Breast epithelium (tissue), 3 donors: Measurements from ENCODE around the gene GATC.

Experiments
- POLR2AphosphoS5 ChIP-seq, 3 donors: sonication (generic); formaldehyde crosslinking; IDR thresholded peaks; one replicate each; pipeline ENCODE4 v1.6.1; 2017; ENCODE audit warnings: antibody characterized with exemption in 3 of 3
- TF ChIP-seq, protein P1 (sequence below), 3 donors: fragments of 450-650 bp; IDR thresholded peaks; one replicate each; pipeline ENCODE4 v1.5.1; 2016 to 2017; ENCODE audit warnings: antibody characterized with exemption in 3 of 3, mild to moderate bottlenecking in 3 of 3, moderate library complexity in 3 of 3

DNA sequence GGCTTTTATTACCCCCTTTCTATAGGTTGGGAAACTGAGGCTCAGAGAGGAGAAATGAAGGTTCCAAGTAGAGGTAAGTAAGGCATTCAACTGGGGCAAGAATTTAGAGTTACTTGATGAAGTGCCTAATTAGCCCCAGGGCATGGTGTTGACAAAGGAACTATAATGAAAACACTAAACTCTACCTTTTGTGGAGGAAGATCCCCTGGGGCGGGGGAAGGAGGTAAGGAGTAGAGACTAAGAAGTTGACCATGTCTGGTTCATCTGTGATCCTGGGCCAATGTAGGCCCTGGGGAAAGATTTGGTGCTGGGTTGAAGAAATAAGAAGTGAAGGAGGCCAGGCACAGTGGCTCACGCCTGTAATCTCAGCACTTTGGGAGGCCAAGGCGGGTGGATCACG is 24.5 kb upstream of the GATC start:
- TF ChIP-seq, protein P1, sequence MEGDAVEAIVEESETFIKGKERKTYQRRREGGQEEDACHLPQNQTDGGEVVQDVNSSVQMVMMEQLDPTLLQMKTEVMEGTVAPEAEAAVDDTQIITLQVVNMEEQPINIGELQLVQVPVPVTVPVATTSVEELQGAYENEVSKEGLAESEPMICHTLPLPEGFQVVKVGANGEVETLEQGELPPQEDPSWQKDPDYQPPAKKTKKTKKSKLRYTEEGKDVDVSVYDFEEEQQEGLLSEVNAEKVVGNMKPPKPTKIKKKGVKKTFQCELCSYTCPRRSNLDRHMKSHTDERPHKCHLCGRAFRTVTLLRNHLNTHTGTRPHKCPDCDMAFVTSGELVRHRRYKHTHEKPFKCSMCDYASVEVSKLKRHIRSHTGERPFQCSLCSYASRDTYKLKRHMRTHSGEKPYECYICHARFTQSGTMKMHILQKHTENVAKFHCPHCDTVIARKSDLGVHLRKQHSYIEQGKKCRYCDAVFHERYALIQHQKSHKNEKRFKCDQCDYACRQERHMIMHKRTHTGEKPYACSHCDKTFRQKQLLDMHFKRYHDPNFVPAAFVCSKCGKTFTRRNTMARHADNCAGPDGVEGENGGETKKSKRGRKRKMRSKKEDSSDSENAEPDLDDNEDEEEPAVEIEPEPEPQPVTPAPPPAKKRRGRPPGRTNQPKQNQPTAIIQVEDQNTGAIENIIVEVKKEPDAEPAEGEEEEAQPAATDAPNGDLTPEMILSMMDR (IDR thresholded peaks at IDR 0.05) = no peak
- TF ChIP-seq POLR2AphosphoS5 (IDR thresholded peaks at IDR 0.05) = no peak
